ENCODE data around the gene VAX1.
"Not testable (repeated sequence)": the region's sequence is repeated elsewhere in the genome, so short reads cannot be mapped to it uniquely, and the experiment has no call there.

The VAX1 gene

GRCh38 chr10:117094856-117095255 is 43.2 kb downstream of the VAX1 start:
- no peak overlapping the region for H3K27ac ChIP-seq (ENCODE audit: low read length)
- H3K4me3 ChIP-seq (ENCODE audit: low read length in 2 of 2), result no peak overlapping the region
- H3K9ac ChIP-seq (ENCODE audit: low read length in 2 of 2), result no peak overlapping the region
- no peaks in the 10 kb centered on the region for H3K36me3 ChIP-seq (ENCODE audit: control insufficient read depth in 2 of 2, insufficient read depth in 2 of 2, low read length in 2 of 2)
- H3K27me3 ChIP-seq (ENCODE audit: control insufficient read depth in 1 of 2, insufficient read depth in 2 of 2, low read length in 2 of 2), result peaks cover 0 to 4% of the 10 kb centered on the region in 2 donors
- no peaks in the 10 kb centered on the region for H3K9me3 ChIP-seq (ENCODE audit: control insufficient read depth in 2 of 2, low read length in 2 of 2)
- no peaks in the 10 kb centered on the region for H3K4me1 ChIP-seq (ENCODE audit: control insufficient read depth, insufficient read depth, low read length)

GRCh38 chr10:117092386-117092785 is 45.7 kb downstream of the VAX1 start:
- Histone ChIP-seq H3K36me3 (ENCODE audit: control insufficient read depth in 2 of 2, insufficient read depth in 2 of 2, low read length in 2 of 2) (no peaks in the 10 kb centered on the region), H3K9me3 (ENCODE audit: control insufficient read depth in 2 of 2, low read length in 2 of 2) (no peaks in the 10 kb centered on the region), H3K9ac (ENCODE audit: low read length in 2 of 2) (no peak overlapping the region), H3K4me1 (ENCODE audit: control insufficient read depth, insufficient read depth, low read length) (no peaks in the 10 kb centered on the region), H3K27me3 (ENCODE audit: control insufficient read depth in 1 of 2, insufficient read depth in 2 of 2, low read length in 2 of 2) (peaks cover 0 to 4% of the 10 kb centered on the region in 2 donors), H3K27ac (ENCODE audit: low read length) (no peak overlapping the region), H3K4me3 (ENCODE audit: low read length in 2 of 2) (no peak overlapping the region)

- no peaks in the 10 kb centered on the region for H3K9me3 ChIP-seq (ENCODE audit: control insufficient read depth in 2 of 2, low read length in 2 of 2)
- no peak overlapping the region for H3K9ac ChIP-seq (ENCODE audit: low read length in 2 of 2)
- peaks cover 0 to 4% of the 10 kb centered on the region in 2 donors for H3K27me3 ChIP-seq (ENCODE audit: control insufficient read depth in 1 of 2, insufficient read depth in 2 of 2, low read length in 2 of 2)
- no peak overlapping the region for H3K27ac ChIP-seq (ENCODE audit: low read length)
- no peak overlapping the region for H3K4me3 ChIP-seq (ENCODE audit: low read length in 2 of 2)
- no peaks in the 10 kb centered on the region for H3K36me3 ChIP-seq (ENCODE audit: control insufficient read depth in 2 of 2, insufficient read depth in 2 of 2, low read length in 2 of 2)
- H3K4me1 ChIP-seq (ENCODE audit: control insufficient read depth, insufficient read depth, low read length), result no peaks in the 10 kb centered on the region
Observed at GRCh38 chr10:117090834-117091233, 47.2 kb downstream of the VAX1 start.

- H3K4me3 ChIP-seq (ENCODE audit: low read length in 2 of 2), result no peak overlapping the region
- no peak overlapping the region for H3K27ac ChIP-seq (ENCODE audit: low read length)
- H3K9me3 ChIP-seq (ENCODE audit: control insufficient read depth in 2 of 2, low read length in 2 of 2), result no peaks in the 10 kb centered on the region
- no peaks in the 10 kb centered on the region for H3K36me3 ChIP-seq (ENCODE audit: control insufficient read depth in 2 of 2, insufficient read depth in 2 of 2, low read length in 2 of 2)
- no peaks in the 10 kb centered on the region for H3K27me3 ChIP-seq (ENCODE audit: control insufficient read depth in 1 of 2, insufficient read depth in 2 of 2, low read length in 2 of 2)
- no peaks in the 10 kb centered on the region for H3K4me1 ChIP-seq (ENCODE audit: control insufficient read depth, insufficient read depth, low read length)
- no peak overlapping the region for H3K9ac ChIP-seq (ENCODE audit: low read length in 2 of 2)
Observed at GRCh38 chr10:117087521-117087920, 50.5 kb downstream of the VAX1 start.

GRCh38 chr10:117086546-117086945 is 51.5 kb downstream of the VAX1 start:
- Histone ChIP-seq H3K9ac (ENCODE audit: low read length in 2 of 2) (no peak overlapping the region), H3K9me3 (ENCODE audit: control insufficient read depth in 2 of 2, low read length in 2 of 2) (no peaks in the 10 kb centered on the region), H3K4me3 (ENCODE audit: low read length in 2 of 2) (no peak overlapping the region), H3K4me1 (ENCODE audit: control insufficient read depth, insufficient read depth, low read length) (no peaks in the 10 kb centered on the region), H3K36me3 (ENCODE audit: control insufficient read depth in 2 of 2, insufficient read depth in 2 of 2, low read length in 2 of 2) (no peaks in the 10 kb centered on the region), H3K27me3 (ENCODE audit: control insufficient read depth in 1 of 2, insufficient read depth in 2 of 2, low read length in 2 of 2) (no peaks in the 10 kb centered on the region), H3K27ac (ENCODE audit: low read length) (no peak overlapping the region)

- not testable (repeated sequence) for H3K27ac ChIP-seq (ENCODE audit: low read length); H3K9ac ChIP-seq (ENCODE audit: low read length in 2 of 2); H3K9me3 ChIP-seq (ENCODE audit: control insufficient read depth in 2 of 2, low read length in 2 of 2); H3K4me1 ChIP-seq (ENCODE audit: control insufficient read depth, insufficient read depth, low read length); H3K27me3 ChIP-seq (ENCODE audit: control insufficient read depth in 1 of 2, insufficient read depth in 2 of 2, low read length in 2 of 2); H3K4me3 ChIP-seq (ENCODE audit: low read length in 2 of 2); H3K36me3 ChIP-seq (ENCODE audit: control insufficient read depth in 2 of 2, insufficient read depth in 2 of 2, low read length in 2 of 2)
Observed at GRCh38 chr10:117084421-117085246, 53.4 kb downstream of the VAX1 start.

Data from stomach smooth muscle (tissue), 2 donors.